HAP-1 (cell line): ENCODE data around the gene GPC1.

ENCODE experiments used
- DNase-seq, 2 experiments: peaks; one replicate each; pipeline ENCODE4 v3.0.0-alpha.2; 2016 to 2020; ENCODE audit warnings: low spot score in 2 of 2
- H3K27me3 ChIP-seq: fragments of 250-450 bp; sonication (Bioruptor Pico); 2 replicates; pipeline ENCODE4 v1.5.1; 2020; ENCODE audit warnings: low read depth, mild to moderate bottlenecking, moderate library complexity
- H3K36me3 ChIP-seq: fragments of 250-450 bp; sonication (Bioruptor Pico); replicated peaks from 2 replicates; pipeline ENCODE4 v1.5.1; 2020; ENCODE audit warnings: mild to moderate bottlenecking
- H3K4me1 ChIP-seq: fragments of 250-450 bp; sonication (Bioruptor Pico); 2 replicates; pipeline ENCODE4 v1.5.1; 2020; ENCODE audit warnings: mild to moderate bottlenecking
- H3K4me3 ChIP-seq: fragments of 250-450 bp; sonication (Bioruptor Pico); 2 replicates; pipeline ENCODE4 v1.5.1; 2020; ENCODE audit warnings: mild to moderate bottlenecking, moderate library complexity
- H3K9me3 ChIP-seq: fragments of 250-450 bp; sonication (Bioruptor Pico); 2 replicates; pipeline ENCODE4 v1.5.1; 2020; ENCODE audit warnings: mild to moderate bottlenecking, moderate library complexity
- in situ Hi-C: fragments of 300-500 bp; cut with MboI; formaldehyde crosslinking; loops from 3 replicates; pipeline ENCODE4 v1.14.3; 2020; ENCODE audit warnings: low sequenced_read_pairs, inconsistent platforms, mixed read lengths

Gene GPC1

GRCh38 chr2:240466579-240467148 is 31.2 kb downstream of the GPC1 start:
- no peak overlapping the region for H3K4me3 ChIP-seq
- no peaks in the 10 kb centered on the region for H3K4me1 ChIP-seq
- H3K36me3 ChIP-seq = peaks cover 10% of the 10 kb centered on the region
- in situ Hi-C loops = no loop called here
- no peaks in the 10 kb centered on the region for H3K9me3 ChIP-seq
- peak in 1 of 2 experiments; percentile 6 for DNase-seq
- H3K27me3 ChIP-seq = no peaks in the 10 kb centered on the region

GRCh38 chr2:240467149-240467642 is 31.7 kb downstream of the GPC1 start:
- Histone ChIP-seq H3K36me3 (peaks cover 10% of the 10 kb centered on the region), H3K4me3 (no peak overlapping the region), H3K4me1 (no peaks in the 10 kb centered on the region), H3K27me3 (no peaks in the 10 kb centered on the region), H3K9me3 (no peaks in the 10 kb centered on the region)
- in situ Hi-C loops = no loop called here
- DNase-seq = no peak

- Histone ChIP-seq H3K36me3 (peaks cover 10% of the 10 kb centered on the region), H3K4me3 (no peak overlapping the region), H3K27me3 (no peaks in the 10 kb centered on the region), H3K4me1 (no peaks in the 10 kb centered on the region), H3K9me3 (no peaks in the 10 kb centered on the region)
- in situ Hi-C loops = no loop called here
- peak in 1 of 2 experiments; percentile 8 for DNase-seq
Observed at GRCh38 chr2:240467659-240468302, 32.3 kb downstream of the GPC1 start.

- in situ Hi-C loops = no loop called here
- DNase-seq = peak in 1 of 2 experiments; percentile 7
- Histone ChIP-seq H3K36me3 (peaks cover 10% of the 10 kb centered on the region), H3K9me3 (no peaks in the 10 kb centered on the region), H3K27me3 (no peaks in the 10 kb centered on the region), H3K4me3 (no peak overlapping the region), H3K4me1 (no peaks in the 10 kb centered on the region)
Observed at GRCh38 chr2:240468303-240469238, 33.1 kb downstream of the GPC1 start.

GRCh38 chr2:240469239-240469636 is 33.8 kb downstream of the GPC1 start:
- no peaks in the 10 kb centered on the region for H3K9me3 ChIP-seq
- H3K4me1 ChIP-seq = no peaks in the 10 kb centered on the region
- in situ Hi-C loops = no loop called here
- no peaks in the 10 kb centered on the region for H3K27me3 ChIP-seq
- DNase-seq = peak in 1 of 2 experiments; percentile 7
- no peak overlapping the region for H3K4me3 ChIP-seq
- peaks cover 6% of the 10 kb centered on the region; the same call in 1 of the 2 replicates for H3K36me3 ChIP-seq

GRCh38 chr2:240469740-240470139 is 34.3 kb downstream of the GPC1 start:
- Histone ChIP-seq H3K4me1 (no peaks in the 10 kb centered on the region), H3K27me3 (no peaks in the 10 kb centered on the region), H3K36me3 (peaks cover 4% of the 10 kb centered on the region; the same call in 1 of the 2 replicates), H3K4me3 (no peak overlapping the region), H3K9me3 (no peaks in the 10 kb centered on the region)
- in situ Hi-C loops = no loop called here
- DNase-seq = no peak

GRCh38 chr2:240472078-240472790 is 36.8 kb downstream of the GPC1 start:
- Histone ChIP-seq H3K36me3 (no peaks in the 10 kb centered on the region), H3K9me3 (no peaks in the 10 kb centered on the region), H3K4me1 (no peaks in the 10 kb centered on the region), H3K4me3 (no peak overlapping the region), H3K27me3 (no peaks in the 10 kb centered on the region)
- no peak for DNase-seq
- in situ Hi-C loops = no loop called here

- no peaks in the 10 kb centered on the region for H3K36me3 ChIP-seq
- no peak for DNase-seq
- in situ Hi-C loops = no loop called here
Observed at GRCh38 chr2:240473211-240473610, 37.7 kb downstream of the GPC1 start.

GRCh38 chr2:240477916-240478315 is 42.5 kb downstream of the GPC1 start:
- no peaks in the 10 kb centered on the region for H3K27me3 ChIP-seq
- H3K4me3 ChIP-seq = no peak overlapping the region
- H3K9me3 ChIP-seq = no peaks in the 10 kb centered on the region

More at GRCh38 chr2:240473211-240473610, 37.7 kb downstream of the GPC1 start:
- no peaks in the 10 kb centered on the region for H3K27me3 ChIP-seq
- no peaks in the 10 kb centered on the region for H3K9me3 ChIP-seq
- no peaks in the 10 kb centered on the region for H3K4me1 ChIP-seq
- H3K4me3 ChIP-seq = no peak overlapping the region

GRCh38 chr2:240478346-240479110 is 43.1 kb downstream of the GPC1 start:
- H3K4me1 ChIP-seq = no peaks in the 10 kb centered on the region

More at GRCh38 chr2:240477916-240478315, 42.5 kb downstream of the GPC1 start:
- peak in 1 of 2 experiments; percentile 10 for DNase-seq
- in situ Hi-C loops = no loop called here
- H3K36me3 ChIP-seq = no peaks in the 10 kb centered on the region
- H3K4me1 ChIP-seq = no peaks in the 10 kb centered on the region

GRCh38 chr2:240479111-240479501 is 43.6 kb downstream of the GPC1 start:
- no peaks in the 10 kb centered on the region for H3K9me3 ChIP-seq
- H3K27me3 ChIP-seq = no peaks in the 10 kb centered on the region
- in situ Hi-C loops = no loop called here
- DNase-seq = no peak
- no peaks in the 10 kb centered on the region for H3K36me3 ChIP-seq
- H3K4me1 ChIP-seq = no peaks in the 10 kb centered on the region
- no peak overlapping the region for H3K4me3 ChIP-seq

More at GRCh38 chr2:240478346-240479110, 43.1 kb downstream of the GPC1 start:
- no peaks in the 10 kb centered on the region for H3K36me3 ChIP-seq
- H3K9me3 ChIP-seq = no peaks in the 10 kb centered on the region
- in situ Hi-C loops = no loop called here
- no peaks in the 10 kb centered on the region for H3K27me3 ChIP-seq
- no peak overlapping the region for H3K4me3 ChIP-seq
- DNase-seq = no peak

- no peaks in the 10 kb centered on the region for H3K9me3 ChIP-seq
- in situ Hi-C loops = no loop called here
- DNase-seq = no peak
- H3K36me3 ChIP-seq = no peaks in the 10 kb centered on the region
- no peaks in the 10 kb centered on the region for H3K27me3 ChIP-seq
- H3K4me3 ChIP-seq = no peak overlapping the region
- H3K4me1 ChIP-seq = no peaks in the 10 kb centered on the region
Observed at GRCh38 chr2:240480834-240481623, 45.6 kb downstream of the GPC1 start.
